Heart left ventricle (tissue), 16 donors: Measurements from ENCODE around the gene CEP83. TPM values are rescaled to one million over a fixed set of nuclear protein-coding genes. Genes with fewer than 3 reads are reported as not detected.

Source experiments
- ATAC-seq, 4 donors: fragments of 200-7000 bp; cut with Tn5 transposase; one replicate each; pipeline ENCODE4 v1.9.1; 2020 to 2022; ENCODE audit warnings: moderate library complexity in 4 of 4, mild to moderate bottlenecking in 3 of 4, moderate number of reproducible peaks in 1 of 4
- DNase-seq, 5 donors: peaks; one replicate each; pipeline ENCODE4 v3.0.0-alpha.2; 2020
- H3K27ac ChIP-seq, 12 donors: fragments of 200-600 bp; sonication (generic) in 4 of 12; one replicate each; pipeline versions ENCODE4 v1.5.0 to v1.8.0; 2016 to 2022; ENCODE audit warnings: mild to moderate bottlenecking in 2 of 12
- H3K27me3 ChIP-seq, 9 donors: fragments of 200-600 bp; sonication (generic) in 2 of 9; one replicate each; pipeline versions ENCODE4 v1.5.1 to v1.8.0; 2016 to 2022; ENCODE audit warnings: mild to moderate bottlenecking in 3 of 9
- H3K36me3 ChIP-seq, 9 donors: fragments of 200-600 bp; sonication (generic) in 2 of 9; one replicate each; pipeline versions ENCODE4 v1.5.0 to v1.8.0; 2018 to 2022; ENCODE audit warnings: mild to moderate bottlenecking in 2 of 9
- H3K4me1 ChIP-seq, 12 donors: fragments of 200-600 bp; sonication (generic) in 4 of 12; one replicate each; pipeline versions ENCODE4 v1.5.0 to v1.8.0; 2016 to 2022; ENCODE audit warnings: mild to moderate bottlenecking in 3 of 12
- H3K4me3 ChIP-seq, 12 donors: fragments of 200-600 bp; sonication (generic) in 4 of 12; one replicate each; pipeline versions ENCODE4 v1.5.0 to v1.8.0; 2017 to 2022; ENCODE audit warnings: mild to moderate bottlenecking in 9 of 12, moderate library complexity in 4 of 12
- H3K9me3 ChIP-seq, 12 donors: fragments of 200-600 bp; sonication (generic) in 4 of 12; one replicate each; pipeline versions ENCODE4 v1.5.0 to v1.8.0; 2016 to 2022; ENCODE audit warnings: mild to moderate bottlenecking in 1 of 12
- CTCF ChIP-seq, 12 donors: fragments of 200-600 bp; sonication (generic) in 4 of 12; IDR thresholded peaks; one replicate each; pipeline versions ENCODE4 v1.5.0 to v1.8.0; 2018 to 2022; ENCODE audit warnings: antibody characterized with exemption in 12 of 12, mild to moderate bottlenecking in 5 of 12
- POLR2A ChIP-seq, 2 donors: fragments of 450-650 bp; IDR thresholded peaks; one replicate each; pipeline ENCODE4 v1.6.1; 2017; ENCODE audit warnings: antibody characterized with exemption in 2 of 2, mild to moderate bottlenecking in 2 of 2, moderate library complexity in 2 of 2
- WGBS, 4 donors: extraction: QIAGEN DNeasy Blood & Tissue Kit in 2 of 4; methylation state at CpG; one replicate each; pipeline versions ENCODE4 v1.1.5 to v1.1.7; 2013 to 2018; 5-methylcytosine and 5-hydroxymethylcytosine counted together
- intact Hi-C, 10 donors: fragments of 100-400 bp; cut with DNase I; formaldehyde crosslinking; loops; one replicate each; pipeline versions ENCODE4 v1.11.1 to v1.14.2; 2022
- polyA plus RNA-seq, 2 donors: library from polyadenylated mRNA; stranded (reverse); fragments of 200-250 nt; gene quantifications; one replicate each; pipeline ENCODE4 v1.2.3, GENCODE V29; 2013
- total RNA-seq, 9 donors: library from RNA; depleted of rRNA in 2 of 9; stranded (reverse); fragments of >200 nt in 2 of 9; fragmentation: NEBNext Ultra II Directional in 3 of 9; extraction: Animal tissue kit (Norgen Biotek cat#: 25700) in 3 of 9; gene quantifications; one replicate each; pipeline versions ENCODE4 v1.1.0 to v1.2.4, GENCODE V29; 2016 to 2023
- donor health status: ischemic (EF 13 %, LVEDD 7.1; RV severe dilation, severe dysfunction).
- donor health status: healthy with polysubstance abuse.
- donor health status: DM: no; HTN: yes; CAD: no.
- donor health status: DM: no; HTN: no; CAD: no.
- donor health status: ischemic (EF 25% LVEDD 6.9; RV normal size, moderate dysfunction).
- donor health status: ischemic (EF 25% LVEDD 5.7; RV mildly dilated, moderate dysfunction).
- donor health status: healthy.
- donor health status: DM: yes; HTN: yes; CAD: no.
- donor health status: ischemic (EF 35%, LVEDD 5.7; RV mildly dilated, moderate dysfunction).
- donor health status: nonischemic (EF 11% LVEDD 7.7; RV severe dilation, severe dysfunction).
- donor health status: DM: yes; HTN: yes; CAD: no.
- donor health status: PGD.
- donor health status: ischemic (EF 29% LVEDD 5.4; RV normal size, mild dysfunction).
- donor health status: nonischemic (EF 23%, LVEDD 6.1; RV moderate dilation, normal function).

The CEP83 gene
- total and polyA plus RNA-seq, 11 donors = 5.4 to 13.4 (median 9.5) TPM

GRCh38 chr12:94374124-94374523, 85.5 kb downstream of the CEP83 start:
- no peaks in the 10 kb centered on the region for H3K4me1 ChIP-seq
- H3K4me3 ChIP-seq = no peak overlapping the region
- no peaks in the 10 kb centered on the region for H3K9me3 ChIP-seq
- no peak for ATAC-seq
- peaks cover 0 to 22% (median 5%) of the 10 kb centered on the region in 9 donors for H3K36me3 ChIP-seq
- no peak for TF ChIP-seq POLR2A (IDR thresholded peaks at IDR 0.05)
- TF ChIP-seq CTCF (IDR thresholded peaks at IDR 0.05) = no peak
- no peak overlapping the region for H3K27ac ChIP-seq
- no peaks in the 10 kb centered on the region for H3K27me3 ChIP-seq
- no peak for DNase-seq
- intact Hi-C loops = no loop called here
- 88 to 97% (median 94%) methylated on average over 2 of the region's 2 CpGs for WGBS, 4 donors

GRCh38 chr12:94372461-94372860, 87.2 kb downstream of the CEP83 start:
- Histone ChIP-seq H3K36me3 (peaks cover 0 to 16% (median 3%) of the 10 kb centered on the region in 9 donors), H3K4me3 (no peak overlapping the region), H3K27me3 (no peaks in the 10 kb centered on the region), H3K9me3 (no peaks in the 10 kb centered on the region), H3K27ac (no peak overlapping the region), H3K4me1 (no peaks in the 10 kb centered on the region)
- TF ChIP-seq CTCF (IDR thresholded peaks at IDR 0.05) (no peak), POLR2A (IDR thresholded peaks at IDR 0.05) (no peak)
- DNase-seq = no peak
- no peak for ATAC-seq
- WGBS, 4 donors = 89 to 99% (median 97%) methylated on average over 2 of the region's 2 CpGs
- intact Hi-C loops = no loop called here

GRCh38 chr12:94362653-94363052, 97.0 kb downstream of the CEP83 start:
- DNase-seq = no peak
- Histone ChIP-seq H3K9me3 (peaks cover 0 to 34% (median 18%) of the 10 kb centered on the region in 12 donors), H3K4me3 (no peak overlapping the region), H3K36me3 (peaks cover 0 to 47% (median 7%) of the 10 kb centered on the region in 9 donors), H3K4me1 (no peaks in the 10 kb centered on the region), H3K27ac (no peak overlapping the region), H3K27me3 (no peaks in the 10 kb centered on the region)
- no peak for ATAC-seq
- intact Hi-C loops = no loop called here
- no peak for TF ChIP-seq CTCF (IDR thresholded peaks at IDR 0.05)
- TF ChIP-seq POLR2A (IDR thresholded peaks at IDR 0.05) = no peak
- WGBS, 4 donors = 97 to 99% (median 98%) methylated on average over 2 of the region's 2 CpGs

- H3K9me3 ChIP-seq = peaks cover 0 to 34% (median 16%) of the 10 kb centered on the region in 12 donors
- H3K27ac ChIP-seq = no peak overlapping the region
- DNase-seq (no peak), ATAC-seq (no peak)
- no peaks in the 10 kb centered on the region for H3K4me1 ChIP-seq
- intact Hi-C loops = no loop called here
- H3K4me3 ChIP-seq = no peak overlapping the region
- no peaks in the 10 kb centered on the region for H3K27me3 ChIP-seq
- H3K36me3 ChIP-seq = peaks cover 0 to 24% (median 0%) of the 10 kb centered on the region in 9 donors
- TF ChIP-seq CTCF (IDR thresholded peaks at IDR 0.05) (no peak), POLR2A (IDR thresholded peaks at IDR 0.05) (no peak)
- 97 to 99% (median 98%) methylated on average over 5 of the region's 5 CpGs for WGBS, 4 donors
Observed at GRCh38 chr12:94359761-94360160, 99.9 kb downstream of the CEP83 start.
